Measurements from ENCODE around the gene FADS3. TPM values are rescaled to one million over a fixed set of nuclear protein-coding genes. Genes with fewer than 3 reads are reported as not detected.

Gene FADS3
- total RNA-seq, 6 donors from 2014 or later: 34.4 to 138 (median 106) TPM

DNA sequence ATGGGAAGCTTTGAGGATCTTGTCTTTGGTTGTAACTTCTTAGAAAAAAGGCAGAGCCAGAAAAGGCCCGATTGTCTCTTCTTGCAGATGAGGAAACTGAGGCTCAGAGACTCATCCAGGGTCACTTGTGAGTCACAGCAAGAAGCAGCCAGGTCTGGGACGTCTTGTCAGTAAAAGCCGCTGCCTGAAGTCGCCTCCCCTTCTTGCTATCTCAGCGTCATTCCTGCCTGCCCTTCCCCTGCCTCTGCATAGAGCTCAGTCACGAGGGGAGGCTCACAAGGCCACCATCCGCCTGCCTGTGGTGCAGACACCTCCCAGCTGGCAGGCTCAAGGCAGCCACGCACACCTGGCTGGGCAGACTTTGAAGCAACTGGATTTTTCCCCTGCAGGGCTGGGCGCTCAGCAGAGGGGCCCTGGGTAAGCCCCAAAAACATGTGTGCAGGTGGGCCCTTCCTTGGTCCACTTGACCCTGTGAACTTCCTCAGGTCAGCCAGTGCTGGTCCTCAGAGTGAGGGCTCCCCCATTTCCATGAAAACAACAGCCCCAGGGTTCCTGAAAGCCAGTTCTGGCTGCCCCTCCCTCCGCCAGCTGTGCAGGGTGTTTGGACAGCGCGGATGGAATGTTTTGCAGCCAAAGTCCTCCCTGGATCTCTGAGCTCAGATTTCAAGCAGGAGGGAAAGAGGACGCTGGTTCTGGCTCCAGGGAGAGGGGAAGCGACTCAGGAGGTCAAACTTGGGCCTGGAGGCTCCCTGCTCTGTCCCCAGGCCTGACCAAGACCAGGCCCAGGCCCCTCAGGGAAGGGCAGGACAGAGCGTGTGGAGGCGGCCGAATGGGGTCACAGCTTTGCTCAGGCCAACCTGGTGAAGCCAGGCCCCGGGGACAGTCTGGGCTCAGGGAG lies 32.1 kb upstream of the FADS3 start:
- Histone ChIP-seq H3K4me3 (no peak overlapping the region), H3K36me3 (no peaks in the 10 kb centered on the region), H3K4me1 (peaks cover 10 to 21% (median 16%) of the 10 kb centered on the region in 4 donors), H3K27ac (peak overlapping the region; percentile 22 to 79 (median 68)), H3K27me3 (peaks cover 0 to 2% (median 0%) of the 10 kb centered on the region in 4 donors), H3K9me3 (no peaks in the 10 kb centered on the region)
- 69 to 75% methylated on average over 9 to 18 of the region's 18 CpGs for WGBS, 2 donors
- no peak for TF ChIP-seq POLR2AphosphoS5 (IDR thresholded peaks at IDR 0.05)
- TF ChIP-seq, protein P1, sequence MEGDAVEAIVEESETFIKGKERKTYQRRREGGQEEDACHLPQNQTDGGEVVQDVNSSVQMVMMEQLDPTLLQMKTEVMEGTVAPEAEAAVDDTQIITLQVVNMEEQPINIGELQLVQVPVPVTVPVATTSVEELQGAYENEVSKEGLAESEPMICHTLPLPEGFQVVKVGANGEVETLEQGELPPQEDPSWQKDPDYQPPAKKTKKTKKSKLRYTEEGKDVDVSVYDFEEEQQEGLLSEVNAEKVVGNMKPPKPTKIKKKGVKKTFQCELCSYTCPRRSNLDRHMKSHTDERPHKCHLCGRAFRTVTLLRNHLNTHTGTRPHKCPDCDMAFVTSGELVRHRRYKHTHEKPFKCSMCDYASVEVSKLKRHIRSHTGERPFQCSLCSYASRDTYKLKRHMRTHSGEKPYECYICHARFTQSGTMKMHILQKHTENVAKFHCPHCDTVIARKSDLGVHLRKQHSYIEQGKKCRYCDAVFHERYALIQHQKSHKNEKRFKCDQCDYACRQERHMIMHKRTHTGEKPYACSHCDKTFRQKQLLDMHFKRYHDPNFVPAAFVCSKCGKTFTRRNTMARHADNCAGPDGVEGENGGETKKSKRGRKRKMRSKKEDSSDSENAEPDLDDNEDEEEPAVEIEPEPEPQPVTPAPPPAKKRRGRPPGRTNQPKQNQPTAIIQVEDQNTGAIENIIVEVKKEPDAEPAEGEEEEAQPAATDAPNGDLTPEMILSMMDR (IDR thresholded peaks at IDR 0.05): no peak
- no peak for TF ChIP-seq EP300 (IDR thresholded peaks at IDR 0.05)
- peak in 1 of 4 donors; percentile 35 for TF ChIP-seq POLR2A (IDR thresholded peaks at IDR 0.05)
- DNase-seq: peak; percentile 58 to 61
- peak; percentile 48 to 79 for ATAC-seq (ENCODE audit: low FRiP score in 2 of 2)

DNA sequence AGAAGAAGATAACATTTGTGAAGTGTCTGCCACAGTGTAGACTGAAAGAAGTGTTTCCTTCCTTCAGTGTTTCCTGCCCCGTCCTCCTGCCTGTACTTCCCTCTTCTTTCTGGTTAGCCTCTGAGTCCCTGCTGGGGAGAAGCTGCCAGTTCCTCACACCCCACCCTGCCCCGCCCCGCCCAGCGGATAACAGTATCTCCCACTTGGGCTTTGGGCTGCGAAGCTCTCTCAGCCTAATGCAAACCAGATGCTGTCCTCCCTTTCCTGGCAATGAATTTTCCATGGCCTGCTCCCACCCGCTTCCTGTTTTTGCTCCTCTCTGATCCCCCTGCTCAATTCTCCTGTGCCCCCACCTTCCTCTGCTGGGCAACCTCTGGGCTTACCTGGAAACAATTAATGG lies 31.2 kb upstream of the FADS3 start:
- Histone ChIP-seq H3K36me3 (no peaks in the 10 kb centered on the region), H3K27me3 (peaks cover 0 to 7% (median 1%) of the 10 kb centered on the region in 4 donors), H3K4me1 (peaks cover 16 to 30% (median 24%) of the 10 kb centered on the region in 4 donors), H3K4me3 (no peak overlapping the region), H3K27ac (peak overlapping the region in 3 of 4 donors; percentile 61 to 79 (median 75)), H3K9me3 (no peaks in the 10 kb centered on the region)
- 27 to 41% methylated on average over 6 of the region's 6 CpGs for WGBS, 2 donors
- ATAC-seq (ENCODE audit: low FRiP score in 2 of 2) (peak; percentile 61 to 88), DNase-seq (peak; percentile 73 to 79)
- TF ChIP-seq POLR2A (IDR thresholded peaks at IDR 0.05) (no peak), EP300 (IDR thresholded peaks at IDR 0.05) (no peak), POLR2AphosphoS5 (IDR thresholded peaks at IDR 0.05) (no peak)
- TF ChIP-seq, protein P1 (IDR thresholded peaks at IDR 0.05): no peak

DNA sequence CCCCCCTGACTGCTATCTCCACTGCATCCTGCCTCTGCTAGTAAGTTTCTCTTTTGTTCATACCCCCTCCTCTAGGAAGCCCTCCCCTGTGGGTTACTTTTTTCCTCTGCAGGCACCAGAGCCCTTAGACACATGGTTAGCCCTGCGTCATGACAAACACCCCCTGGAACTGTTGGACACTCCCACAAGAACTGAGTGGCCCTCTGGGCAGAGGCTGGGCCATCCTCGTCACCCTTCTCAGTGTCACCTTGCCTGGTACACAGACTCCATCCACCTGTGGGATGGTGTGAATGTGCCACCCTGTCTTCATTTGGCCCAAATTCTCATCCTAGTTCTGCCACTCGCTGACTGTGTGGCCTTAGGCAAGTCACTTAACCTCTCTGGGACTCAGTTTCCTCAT lies 30.1 kb upstream of the FADS3 start:
- no peak for DNase-seq
- Histone ChIP-seq H3K4me1 (peaks cover 23 to 41% (median 28%) of the 10 kb centered on the region in 4 donors), H3K27ac (no peak overlapping the region), H3K36me3 (no peaks in the 10 kb centered on the region), H3K4me3 (no peak overlapping the region), H3K9me3 (no peaks in the 10 kb centered on the region), H3K27me3 (peaks cover 0 to 8% (median 3%) of the 10 kb centered on the region in 4 donors)
- TF ChIP-seq EP300 (IDR thresholded peaks at IDR 0.05) (no peak), POLR2A (IDR thresholded peaks at IDR 0.05) (no peak), POLR2AphosphoS5 (IDR thresholded peaks at IDR 0.05) (no peak)
- TF ChIP-seq, protein P1 (IDR thresholded peaks at IDR 0.05): no peak
- no peak for ATAC-seq (ENCODE audit: low FRiP score in 2 of 2)
- WGBS, 2 donors: 80 to 84% methylated on average over 3 of the region's 3 CpGs

DNA sequence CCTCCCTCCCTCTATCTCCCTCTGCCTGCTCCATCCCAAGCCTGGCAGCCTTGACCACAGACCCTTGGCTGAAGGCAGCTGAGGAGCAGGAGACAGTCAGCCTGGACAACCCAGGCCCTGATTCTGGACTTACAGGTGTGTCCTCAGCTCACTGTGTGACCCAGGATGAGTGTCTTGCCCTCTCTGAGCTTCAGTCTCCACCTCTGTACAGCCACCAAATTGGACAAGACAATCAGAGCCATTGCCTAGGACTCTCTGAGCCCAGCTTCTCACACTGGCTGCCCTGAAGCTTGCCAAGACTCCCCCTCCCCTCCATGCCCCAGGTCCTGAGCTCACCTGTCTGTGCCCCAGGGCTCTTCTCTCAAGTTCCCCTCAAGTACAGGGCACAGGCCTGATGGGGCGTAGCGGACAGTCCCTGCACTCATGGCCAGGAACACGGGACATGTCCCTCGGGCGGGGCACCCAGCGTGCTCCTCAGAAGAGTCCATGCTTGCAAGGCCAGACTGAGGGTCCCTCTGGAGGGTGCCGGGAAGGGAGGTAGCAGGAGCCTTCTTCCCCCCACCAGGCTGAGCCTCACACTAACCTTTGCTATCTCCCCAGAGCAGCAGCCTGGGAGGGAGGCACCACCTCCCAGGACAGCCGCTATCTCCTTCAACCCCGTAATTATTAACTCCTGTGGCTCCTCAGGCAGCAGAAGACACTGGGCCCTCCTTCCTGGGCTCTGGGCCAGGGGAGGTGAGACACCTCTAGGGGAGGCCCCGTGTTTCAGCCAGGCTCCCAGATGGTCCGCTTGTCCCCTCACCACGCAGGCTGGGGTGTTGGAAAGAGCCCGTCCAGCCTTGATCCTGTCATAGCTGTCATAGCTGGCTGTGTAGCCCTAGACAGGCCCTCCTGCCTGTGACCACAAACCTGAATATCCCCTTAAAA lies 28.6 kb upstream of the FADS3 start:
- Histone ChIP-seq H3K27ac (peak overlapping the region in 1 of 4 donors; percentile 15), H3K9me3 (no peaks in the 10 kb centered on the region), H3K36me3 (no peaks in the 10 kb centered on the region), H3K4me3 (no peak overlapping the region), H3K27me3 (peaks cover 0 to 8% (median 3%) of the 10 kb centered on the region in 4 donors), H3K4me1 (peaks cover 23 to 43% (median 29%) of the 10 kb centered on the region in 4 donors)
- no peak for DNase-seq
- no peak for ATAC-seq (ENCODE audit: low FRiP score in 2 of 2)
- TF ChIP-seq, protein P1 (IDR thresholded peaks at IDR 0.05): no peak
- TF ChIP-seq POLR2AphosphoS5 (IDR thresholded peaks at IDR 0.05) (no peak), POLR2A (IDR thresholded peaks at IDR 0.05) (no peak), EP300 (IDR thresholded peaks at IDR 0.05) (no peak)
- WGBS, 2 donors: 75 to 100% methylated on average over 2 to 13 of the region's 13 CpGs

Data from upper lobe of left lung (tissue), 6 donors.